H9 (cell line): Measurements from ENCODE around the gene STMN3. TPM values are rescaled to one million over a fixed set of nuclear protein-coding genes. Genes with fewer than 3 reads are reported as not detected.

ENCODE experiments used
- DNase-seq: peaks from one replicate; pipeline ENCODE4 v3.0.0-alpha.2; 2017
- H2AFZ ChIP-seq: one replicate; pipeline ENCODE4 v1.6.1; 2013; ENCODE audit warnings: mild to moderate bottlenecking, low read length, control low read depth, moderate library complexity
- H2AK5ac ChIP-seq: 2 replicates; pipeline ENCODE4 v1.6.1; 2013; ENCODE audit warnings: low read length, control low read depth, mixed read lengths; ENCODE audit not compliant: insufficient read length
- H2BK120ac ChIP-seq: one replicate; pipeline ENCODE4 v1.6.1; 2013; ENCODE audit warnings: low read depth, mild to moderate bottlenecking, low read length, control low read depth, inconsistent platforms; ENCODE audit not compliant: poor library complexity, severe bottlenecking
- H2BK12ac ChIP-seq: 2 replicates; pipeline ENCODE4 v1.6.1; 2013; ENCODE audit warnings: low read length, control low read depth, mixed read lengths, low read depth; ENCODE audit not compliant: insufficient read length
- H2BK15ac ChIP-seq: 2 replicates; pipeline ENCODE4 v1.6.1; 2013; ENCODE audit warnings: low read depth, low read length, control low read depth
- H2BK20ac ChIP-seq: one replicate; pipeline ENCODE4 v1.6.1; 2013; ENCODE audit warnings: low read depth, mild to moderate bottlenecking, low read length, control low read depth, inconsistent platforms; ENCODE audit not compliant: poor library complexity, severe bottlenecking
- H2BK5ac ChIP-seq: 2 replicates; pipeline ENCODE4 v1.6.1; 2013; ENCODE audit warnings: low read length, control low read depth, mixed read lengths; ENCODE audit not compliant: insufficient read length
- H3K14ac ChIP-seq: 2 replicates; pipeline ENCODE4 v1.6.1; 2013; ENCODE audit warnings: low read length, control low read depth; ENCODE audit not compliant: insufficient read depth
- H3K18ac ChIP-seq: 2 replicates; pipeline ENCODE4 v1.6.1; 2013; ENCODE audit warnings: low read depth, mild to moderate bottlenecking, mixed read lengths, low read length, control low read depth; ENCODE audit not compliant: insufficient read length
- H3K23ac ChIP-seq: 2 replicates; pipeline ENCODE4 v1.6.1; 2013; ENCODE audit warnings: low read length, control low read depth, mixed read lengths, low read depth; ENCODE audit not compliant: insufficient read length
- H3K23me2 ChIP-seq: 2 replicates; pipeline ENCODE4 v1.6.1; 2013; ENCODE audit warnings: low read depth, mild to moderate bottlenecking, mixed read lengths, low read length, control low read depth; ENCODE audit not compliant: insufficient read length, poor library complexity, severe bottlenecking
- H3K27ac ChIP-seq: 2 replicates; pipeline ENCODE4 v1.5.1; 2013; ENCODE audit warnings: low read length, control low read depth, mixed read lengths, low read depth; ENCODE audit not compliant: insufficient read length
- H3K27me3 ChIP-seq: 2 replicates; pipeline ENCODE4 v1.6.1; 2013; ENCODE audit warnings: low read length, control low read depth, inconsistent platforms; ENCODE audit not compliant: insufficient read depth
- H3K4ac ChIP-seq: 2 replicates; pipeline ENCODE4 v1.6.1; 2013; ENCODE audit warnings: low read depth, mild to moderate bottlenecking, control low read depth, inconsistent platforms, low read length, moderate library complexity
- H3K4me1 ChIP-seq: 2 replicates; pipeline ENCODE4 v1.6.1; 2013; ENCODE audit warnings: low read length, control low read depth, inconsistent platforms; ENCODE audit not compliant: insufficient read depth
- H3K4me2 ChIP-seq: 2 replicates; pipeline ENCODE4 v1.6.1; 2013; ENCODE audit warnings: low read length, control low read depth, mixed read lengths; ENCODE audit not compliant: insufficient read length, insufficient read depth
- H3K56ac ChIP-seq: 2 replicates; pipeline ENCODE4 v1.6.1; 2013; ENCODE audit warnings: low read depth, mild to moderate bottlenecking, mixed read lengths, low read length, control low read depth; ENCODE audit not compliant: insufficient read length
- H3K79me1 ChIP-seq: 2 replicates; pipeline ENCODE4 v1.6.1; 2013; ENCODE audit warnings: low read depth, mild to moderate bottlenecking, moderate library complexity, low read length, control low read depth, inconsistent platforms; ENCODE audit not compliant: insufficient read depth, poor library complexity, severe bottlenecking
- H3K79me2 ChIP-seq: 2 replicates; pipeline ENCODE4 v1.6.1; 2013; ENCODE audit warnings: low read length, control low read depth, inconsistent platforms; ENCODE audit not compliant: insufficient read depth
- H3K9ac ChIP-seq: 2 replicates; pipeline ENCODE4 v1.6.1; 2013; ENCODE audit warnings: low read length, control low read depth, mixed read lengths; ENCODE audit not compliant: insufficient read length; ENCODE audit errors: extremely low read depth
- H3K9me3 ChIP-seq: one replicate; pipeline ENCODE4 v1.6.1; 2013; ENCODE audit warnings: low read depth, low read length, inconsistent platforms; ENCODE audit not compliant: control insufficient read depth
- H3T11ph ChIP-seq: one replicate; pipeline ENCODE4 v1.6.1; 2013; ENCODE audit warnings: mild to moderate bottlenecking, low read length, control low read depth, inconsistent platforms
- H4K20me1 ChIP-seq: one replicate; pipeline ENCODE4 v1.6.1; 2013; ENCODE audit not compliant: control insufficient read depth, insufficient read length, insufficient read depth
- H4K5ac ChIP-seq: 2 replicates; pipeline ENCODE4 v1.6.1; 2013; ENCODE audit warnings: low read depth, mild to moderate bottlenecking, mixed read lengths, low read length, control low read depth; ENCODE audit not compliant: insufficient read length
- H4K8ac ChIP-seq: replicated peaks from 2 replicates; pipeline ENCODE4 v1.6.1; 2013; ENCODE audit warnings: low read length, control low read depth, mixed read lengths, low read depth; ENCODE audit not compliant: insufficient read length
- H4K91ac ChIP-seq: 2 replicates; pipeline ENCODE4 v1.6.1; 2013; ENCODE audit warnings: low read depth, mild to moderate bottlenecking, moderate library complexity, mixed read lengths, low read length, control low read depth; ENCODE audit not compliant: insufficient read length
- H3K27ac Mint-ChIP-seq, 3 experiments: 2 replicates in 2 of 3; 3 replicates in 1 of 3; pipeline ENCODE4 v1.8.0; 2020 to 2021; ENCODE audit warnings: mixed read lengths in 3 of 3, mild to moderate bottlenecking in 1 of 3, moderate library complexity in 1 of 3
- H3K27me3 Mint-ChIP-seq: 2 replicates; pipeline ENCODE4 v1.8.0; 2021; ENCODE audit warnings: low read depth, mild to moderate bottlenecking, moderate library complexity, mixed read lengths
- H3K36me3 Mint-ChIP-seq, 3 experiments: 2 replicates in 2 of 3; 3 replicates in 1 of 3; pipeline ENCODE4 v1.8.0; 2020 to 2021; ENCODE audit warnings: low read depth in 3 of 3, mixed read lengths in 3 of 3; ENCODE audit not compliant: insufficient read depth in 1 of 3
- H3K4me1 Mint-ChIP-seq, 2 experiments: 2 replicates each; pipeline ENCODE4 v1.8.0; 2020; ENCODE audit warnings: mixed read lengths in 2 of 2
- H3K4me3 Mint-ChIP-seq, 2 experiments: 2 replicates in 1 of 2; 3 replicates in 1 of 2; pipeline ENCODE4 v1.8.0; 2020 to 2021; ENCODE audit warnings: mild to moderate bottlenecking in 2 of 2, mixed read lengths in 2 of 2, moderate library complexity in 1 of 2
- H3K9me3 Mint-ChIP-seq, 2 experiments: 2 replicates in 1 of 2; 3 replicates in 1 of 2; pipeline ENCODE4 v1.8.0; 2020; ENCODE audit warnings: mild to moderate bottlenecking in 2 of 2, mixed read lengths in 2 of 2, moderate library complexity in 1 of 2
- CTCF ChIP-seq: fragments of 200-600 bp; sonication (generic); conservative IDR thresholded peaks from 3 replicates; pipeline ENCODE4 v1.8.0; 2021; ENCODE audit warnings: antibody characterized with exemption, mild to moderate bottlenecking
- WGBS: extraction: QIAGEN DNeasy Blood & Tissue Kit; methylation state at CpG from one replicate; pipeline ENCODE4 v1.1.7; 2013; ENCODE audit warnings: missing lambda C conversion rate, low lambda C conversion rate, mixed read lengths; ENCODE audit not compliant: insufficient read length; ENCODE audit errors: extremely low coverage; 5-methylcytosine and 5-hydroxymethylcytosine counted together
- total RNA-seq: library from RNA; stranded (reverse); gene quantifications from 2 replicates; pipeline ENCODE4 v1.2.1, GENCODE V29; 2021

STMN3 gene
- total RNA-seq, 1 experiment from 2014 or later, result 54.0 TPM

GRCh38 chr20:63680857-63681608 lies 27.8 kb upstream of the STMN3 start:
- no peak overlapping the region for H2BK120ac ChIP-seq
- H3K4me1 ChIP-seq, result no peaks in the 10 kb centered on the region
- no peak overlapping the region; a peak in 1 of 5 replicates for H3K4me3 Mint-ChIP-seq
- no peaks in the 10 kb centered on the region for H3K27me3 ChIP-seq
- no peak overlapping the region for H3K27ac Mint-ChIP-seq
- no peaks in the 10 kb centered on the region; a peak in 1 of 5 replicates for H3K9me3 Mint-ChIP-seq
- no peak overlapping the region for H3K4me2 ChIP-seq
- no peaks in the 10 kb centered on the region for H4K20me1 ChIP-seq
- H3K23ac ChIP-seq, result no peak overlapping the region
- no CpG with 5 or more reads among the region's 23 CpGs for WGBS
- H2BK20ac ChIP-seq, result no peak overlapping the region
- H3K4me1 Mint-ChIP-seq, result no peaks in the 10 kb centered on the region
- no peak overlapping the region for H4K5ac ChIP-seq
- no peak overlapping the region for H4K8ac ChIP-seq
- no peaks in the 10 kb centered on the region for H3K23me2 ChIP-seq
- no peak overlapping the region for H2AK5ac ChIP-seq
- no peak overlapping the region for H3K27ac ChIP-seq
- H3K9me3 ChIP-seq, result no peaks in the 10 kb centered on the region
- no peak overlapping the region for H3K14ac ChIP-seq
- H4K91ac ChIP-seq, result no peak overlapping the region
- no peak overlapping the region for H2BK15ac ChIP-seq
- no peaks in the 10 kb centered on the region for H3K79me1 ChIP-seq
- H3K9ac ChIP-seq, result no peak overlapping the region
- no peak overlapping the region for H3T11ph ChIP-seq
- no peaks in the 10 kb centered on the region for H3K79me2 ChIP-seq
- no peak overlapping the region for H2BK5ac ChIP-seq
- peaks cover 9 to 20% (median 18%) of the 10 kb centered on the region in 3 experiments; a peak in 6 of 7 replicates for H3K36me3 Mint-ChIP-seq
- H3K27me3 Mint-ChIP-seq, result no peaks in the 10 kb centered on the region
- no peak for DNase-seq
- TF ChIP-seq CTCF, result no peak
- H2BK12ac ChIP-seq, result no peak overlapping the region
- no peak overlapping the region for H2AFZ ChIP-seq
- no peak overlapping the region for H3K56ac ChIP-seq
- no peak overlapping the region for H3K4ac ChIP-seq
- H3K18ac ChIP-seq, result no peak overlapping the region
